OCI-LY1 (cell line): ENCODE data around the gene SDK1.

Experiments
- H2AFZ ChIP-seq: fragments of 200-600 bp; sonication (generic), shearing (Covaris generic); 2 replicates; pipeline ENCODE4 v1.6.0; 2014; ENCODE audit warnings: antibody characterized with exemption, mild to moderate bottlenecking, low read length
- H3F3A ChIP-seq: fragments of 200-600 bp; sonication (generic), shearing (Covaris generic); 2 replicates; pipeline ENCODE4 v1.6.0; 2014; ENCODE audit warnings: mild to moderate bottlenecking, antibody characterized with exemption, low read length, moderate library complexity; ENCODE audit not compliant: insufficient read depth
- H3K27ac ChIP-seq: fragments of 200-600 bp; sonication (generic); 2 replicates; pipeline ENCODE4 v1.5.1; 2014; ENCODE audit warnings: low read length, mixed run types, mild to moderate bottlenecking, low read depth; ENCODE audit not compliant: poor library complexity, severe bottlenecking
- H3K27me3 ChIP-seq: fragments of 200-600 bp; sonication (generic); 2 replicates; pipeline ENCODE4 v1.6.0; 2014; ENCODE audit warnings: antibody characterized with exemption, mild to moderate bottlenecking, low read length, moderate library complexity; ENCODE audit not compliant: insufficient read depth
- H3K36me3 ChIP-seq: fragments of 200-600 bp; sonication (generic); 2 replicates; pipeline ENCODE4 v1.6.1; 2014; ENCODE audit warnings: mild to moderate bottlenecking, antibody characterized with exemption, low read length, moderate library complexity, mixed read lengths; ENCODE audit not compliant: insufficient read depth
- H3K4me1 ChIP-seq: fragments of 200-600 bp; sonication (generic); 2 replicates; pipeline ENCODE4 v1.5.1; 2014; ENCODE audit warnings: mild to moderate bottlenecking, low read length, moderate library complexity; ENCODE audit not compliant: insufficient read depth, severe bottlenecking
- H3K4me2 ChIP-seq: fragments of 200-600 bp; sonication (generic), shearing (Covaris generic); 2 replicates; pipeline ENCODE4 v1.6.1; 2014; ENCODE audit warnings: low read length
- H3K4me3 ChIP-seq: fragments of 200-600 bp; sonication (generic); 2 replicates; pipeline ENCODE4 v1.5.1; 2014; ENCODE audit warnings: low read length, low read depth, mild to moderate bottlenecking, mixed read lengths; ENCODE audit not compliant: poor library complexity, severe bottlenecking
- H3K79me2 ChIP-seq: fragments of 200-600 bp; shearing (Covaris generic); 2 replicates; pipeline ENCODE4 v1.6.1; 2016; ENCODE audit warnings: mixed run types, low read length, mixed read lengths; ENCODE audit not compliant: insufficient read depth
- H3K9ac ChIP-seq: fragments of 200-600 bp; sonication (generic), shearing (Covaris generic); 2 replicates; pipeline ENCODE4 v1.6.1; 2014; ENCODE audit warnings: mild to moderate bottlenecking, low read length, mixed read lengths
- H3K9me2 ChIP-seq: fragments of 200-600 bp; sonication (generic), shearing (Covaris generic); 2 replicates; pipeline ENCODE4 v1.6.1; 2014; ENCODE audit warnings: low read depth, mild to moderate bottlenecking, low read length, mixed read lengths
- H3K9me3 ChIP-seq: fragments of 200-600 bp; shearing (Covaris generic); 2 replicates; pipeline ENCODE4 v1.6.1; 2014; ENCODE audit warnings: low read length, mixed read lengths
- H4K20me1 ChIP-seq: fragments of 200-600 bp; sonication (generic), shearing (Covaris generic); 2 replicates; pipeline ENCODE4 v1.6.0; 2016; ENCODE audit warnings: mild to moderate bottlenecking, low read length; ENCODE audit not compliant: insufficient read depth
- EZH2 ChIP-seq: fragments of 200-600 bp; sonication (generic), shearing (Covaris generic); IDR thresholded peaks from 2 replicates; pipeline ENCODE4 v1.8.0; 2017; ENCODE audit warnings: borderline replicate concordance, mixed run types, mild to moderate bottlenecking, antibody characterized with exemption, low read length, moderate library complexity, mixed read lengths
- TF ChIP-seq, protein P1 (sequence below): fragments of 200-600 bp; sonication (generic), shearing (Covaris generic); IDR thresholded peaks from 2 replicates; pipeline ENCODE4 v1.5.1; 2017; ENCODE audit warnings: mild to moderate bottlenecking, antibody characterized with exemption, low read length, moderate library complexity, mixed read lengths

SDK1 gene

GRCh38 chr7:3989723-3990122 lies 688.7 kb downstream of the SDK1 start:
- no peaks in the 10 kb centered on the region for H3K36me3 ChIP-seq
- no peak overlapping the region for H2AFZ ChIP-seq
- no peaks in the 10 kb centered on the region for H3F3A ChIP-seq
- no peak overlapping the region for H3K4me2 ChIP-seq
- no peak overlapping the region for H3K27ac ChIP-seq
- H3K9me2 ChIP-seq, result no peaks in the 10 kb centered on the region
- TF ChIP-seq, protein P1, sequence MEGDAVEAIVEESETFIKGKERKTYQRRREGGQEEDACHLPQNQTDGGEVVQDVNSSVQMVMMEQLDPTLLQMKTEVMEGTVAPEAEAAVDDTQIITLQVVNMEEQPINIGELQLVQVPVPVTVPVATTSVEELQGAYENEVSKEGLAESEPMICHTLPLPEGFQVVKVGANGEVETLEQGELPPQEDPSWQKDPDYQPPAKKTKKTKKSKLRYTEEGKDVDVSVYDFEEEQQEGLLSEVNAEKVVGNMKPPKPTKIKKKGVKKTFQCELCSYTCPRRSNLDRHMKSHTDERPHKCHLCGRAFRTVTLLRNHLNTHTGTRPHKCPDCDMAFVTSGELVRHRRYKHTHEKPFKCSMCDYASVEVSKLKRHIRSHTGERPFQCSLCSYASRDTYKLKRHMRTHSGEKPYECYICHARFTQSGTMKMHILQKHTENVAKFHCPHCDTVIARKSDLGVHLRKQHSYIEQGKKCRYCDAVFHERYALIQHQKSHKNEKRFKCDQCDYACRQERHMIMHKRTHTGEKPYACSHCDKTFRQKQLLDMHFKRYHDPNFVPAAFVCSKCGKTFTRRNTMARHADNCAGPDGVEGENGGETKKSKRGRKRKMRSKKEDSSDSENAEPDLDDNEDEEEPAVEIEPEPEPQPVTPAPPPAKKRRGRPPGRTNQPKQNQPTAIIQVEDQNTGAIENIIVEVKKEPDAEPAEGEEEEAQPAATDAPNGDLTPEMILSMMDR, result no peak
- no peak for TF ChIP-seq EZH2
- no peaks in the 10 kb centered on the region for H3K4me1 ChIP-seq
- H3K4me3 ChIP-seq, result no peak overlapping the region
- H3K9me3 ChIP-seq, result no peaks in the 10 kb centered on the region
- H3K79me2 ChIP-seq, result no peaks in the 10 kb centered on the region
- no peaks in the 10 kb centered on the region for H4K20me1 ChIP-seq
- no peaks in the 10 kb centered on the region for H3K27me3 ChIP-seq
- no peak overlapping the region for H3K9ac ChIP-seq

GRCh38 chr7:3991731-3992231 lies 690.7 kb downstream of the SDK1 start:
- Histone ChIP-seq H3K9ac (no peak overlapping the region), H3K9me3 (no peaks in the 10 kb centered on the region), H2AFZ (no peak overlapping the region), H3K9me2 (no peaks in the 10 kb centered on the region), H3K4me1 (no peaks in the 10 kb centered on the region), H3K4me3 (no peak overlapping the region), H3K36me3 (no peaks in the 10 kb centered on the region), H3K27me3 (no peaks in the 10 kb centered on the region), H3F3A (no peaks in the 10 kb centered on the region), H3K27ac (no peak overlapping the region), H3K4me2 (no peak overlapping the region), H3K79me2 (no peaks in the 10 kb centered on the region), H4K20me1 (no peaks in the 10 kb centered on the region)
- TF ChIP-seq EZH2, result no peak
- TF ChIP-seq, protein P1, result no peak

DNA sequence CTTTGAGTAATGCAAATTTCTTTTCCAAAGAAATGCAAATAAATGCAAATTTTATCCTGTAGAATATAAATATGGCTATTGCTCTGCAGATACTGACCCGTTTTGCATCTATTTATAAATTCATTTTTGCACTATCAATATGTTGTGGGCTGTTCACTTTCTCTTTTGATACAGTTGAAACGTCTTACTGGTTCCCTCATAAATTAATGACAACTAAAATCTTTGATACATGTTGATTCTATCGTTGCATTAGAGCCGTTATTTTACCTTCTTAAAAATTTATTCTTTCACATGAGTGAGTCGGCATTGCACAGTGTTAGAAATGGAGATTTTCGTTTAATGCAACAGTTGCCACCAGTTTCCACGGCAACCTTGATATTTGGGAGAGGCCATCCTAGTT lies 691.8 kb downstream of the SDK1 start:
- no peaks in the 10 kb centered on the region for H3K79me2 ChIP-seq
- H2AFZ ChIP-seq, result no peak overlapping the region
- no peak overlapping the region for H3K27ac ChIP-seq
- no peaks in the 10 kb centered on the region for H4K20me1 ChIP-seq
- no peaks in the 10 kb centered on the region for H3F3A ChIP-seq
- no peak overlapping the region for H3K4me3 ChIP-seq
- H3K27me3 ChIP-seq, result no peaks in the 10 kb centered on the region
- H3K9me3 ChIP-seq, result no peaks in the 10 kb centered on the region
- TF ChIP-seq, protein P1, result no peak
- TF ChIP-seq EZH2, result no peak
- H3K36me3 ChIP-seq, result no peaks in the 10 kb centered on the region
- no peaks in the 10 kb centered on the region for H3K9me2 ChIP-seq
- H3K9ac ChIP-seq, result no peak overlapping the region
- no peaks in the 10 kb centered on the region for H3K4me1 ChIP-seq
- no peak overlapping the region for H3K4me2 ChIP-seq
